Ureter (tissue), 1 donor: Measurements from ENCODE around the gene EPHA4. TPM values are rescaled to one million over a fixed set of nuclear protein-coding genes. Genes with fewer than 3 reads are reported as not detected.
A peak's percentile ranks its signal among the peaks of the same experiment; 100 is the strongest.

Source experiments
- DNase-seq: peaks from one replicate; pipeline ENCODE4 v3.0.0-alpha.2; 2020; ENCODE audit warnings: low spot score
- total RNA-seq: library from RNA; stranded (reverse); gene quantifications from one replicate; pipeline ENCODE4 v1.2.4, GENCODE V29; 2023
- donor health status: DM: yes; HTN: yes; CAD: no.

EPHA4 gene
- total RNA-seq = 32.6 TPM

DNA sequence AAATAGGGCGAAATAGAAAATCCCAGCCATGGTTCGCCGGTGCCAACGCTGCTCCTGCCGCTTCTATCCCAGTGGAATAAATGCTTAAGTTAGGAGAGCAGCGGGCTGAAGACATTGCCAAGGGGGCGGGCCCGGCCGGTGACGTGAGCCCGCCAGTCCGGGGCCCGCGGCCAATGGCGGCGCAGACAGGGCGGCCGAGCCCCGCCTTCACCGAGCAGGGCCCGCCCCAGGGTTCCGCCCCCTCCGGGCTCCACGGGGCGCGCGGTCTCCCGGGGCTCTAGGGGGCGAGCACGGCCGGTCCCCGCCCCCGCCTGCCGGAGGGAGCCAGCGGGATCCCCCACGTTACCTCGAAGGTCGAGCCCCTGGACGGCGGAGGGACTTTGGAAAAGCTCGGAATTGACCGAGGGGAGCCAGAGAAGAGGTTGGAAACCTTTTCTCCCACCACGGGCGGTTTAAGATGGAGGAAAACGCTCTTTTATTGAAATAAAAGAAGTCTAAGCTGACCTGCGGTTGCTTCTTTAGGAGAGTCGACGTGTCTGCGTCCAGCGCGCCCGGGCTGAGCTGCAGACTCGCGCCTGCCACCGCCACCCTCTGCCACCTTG lies at the start of gene EPHA4:
EPHA4 (minus strand) TSS at position 86 of the 602 bp plus-strand sequence; CDS start at position 30, 56 bp downstream.
- peak; percentile 87 for DNase-seq

DNA sequence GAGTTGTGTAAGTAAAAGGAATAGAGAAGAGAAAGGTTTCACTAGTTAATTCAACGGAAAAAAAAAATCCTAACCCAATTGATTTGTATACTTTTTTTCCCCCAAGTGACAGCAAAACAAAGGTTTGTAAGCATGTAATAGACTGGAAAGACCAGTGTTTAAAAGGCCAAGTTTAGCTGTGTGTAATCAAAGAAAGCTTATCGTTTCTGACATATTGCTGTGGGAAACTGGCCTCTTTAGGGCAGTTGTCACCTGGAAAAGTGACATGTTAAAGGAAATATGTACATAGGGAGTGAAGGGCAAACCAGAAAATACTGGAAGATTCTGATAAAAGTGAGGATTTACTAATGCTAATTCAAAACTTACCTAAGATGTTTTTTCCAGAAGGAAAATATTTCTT lies 45.9 kb upstream of the EPHA4 start:
- no peak for DNase-seq

- no peak for DNase-seq
Observed at GRCh38 chr2:221616561-221616960, 44.5 kb upstream of the EPHA4 start.

DNA sequence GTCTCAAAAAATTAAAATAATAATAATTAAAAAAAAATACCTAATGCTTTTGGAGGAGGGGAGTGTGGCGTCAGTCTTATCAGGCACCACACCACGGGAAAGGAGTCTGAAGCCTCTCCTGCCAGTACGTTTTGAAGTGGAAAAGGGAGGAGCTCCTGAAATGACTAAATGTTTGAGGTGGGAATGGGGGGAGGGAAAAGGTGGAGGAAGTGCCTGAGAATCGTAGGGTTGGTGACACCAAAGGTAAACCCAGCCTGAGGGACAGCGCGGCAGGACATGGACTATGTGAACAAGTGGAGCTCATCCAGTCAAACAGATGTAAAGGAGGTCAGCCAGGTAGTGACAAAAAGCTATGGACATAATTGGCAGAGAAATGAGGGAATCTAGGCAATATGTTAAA lies 42.2 kb upstream of the EPHA4 start:
- DNase-seq = no peak

DNA sequence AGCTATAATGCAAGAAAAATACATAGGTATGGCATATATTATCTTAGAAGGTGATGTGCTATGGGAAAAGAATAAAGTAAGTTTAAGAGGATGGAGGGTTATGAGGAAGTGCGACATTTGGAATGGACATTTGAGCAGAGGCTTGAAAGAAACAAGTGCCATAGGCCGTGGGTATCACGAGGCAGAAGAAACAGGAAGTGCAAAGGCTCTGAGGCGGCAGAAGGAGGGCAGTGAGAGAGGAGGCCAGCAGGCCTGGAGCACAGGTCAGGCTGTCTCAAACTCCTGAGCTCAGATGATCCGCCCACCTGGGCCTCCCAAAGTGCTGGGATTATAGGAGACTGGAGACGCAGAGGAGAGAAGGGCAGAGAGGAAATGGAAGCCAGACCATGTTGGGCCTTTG lies 40.7 kb upstream of the EPHA4 start:
- DNase-seq = no peak

DNA sequence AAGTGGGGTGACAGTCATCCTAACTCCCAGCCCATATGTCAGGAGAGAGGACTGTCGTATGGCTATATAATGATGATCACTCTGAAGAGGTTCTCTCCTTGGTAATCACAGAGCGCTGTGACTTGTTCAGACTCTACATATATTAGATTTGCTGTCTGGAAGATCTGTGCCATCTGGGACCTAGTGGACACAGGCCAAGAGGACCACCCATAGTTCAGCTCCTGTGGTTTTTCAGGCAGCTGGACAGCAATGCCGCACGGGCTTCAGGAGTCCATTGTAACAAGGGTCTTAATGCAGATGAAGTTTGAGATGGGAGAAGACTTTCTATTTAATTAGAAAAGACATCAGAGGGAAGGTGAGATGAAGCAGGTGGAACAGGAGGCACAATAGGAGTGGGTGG lies 40.1 kb upstream of the EPHA4 start:
- DNase-seq = no peak

- DNase-seq = no peak
Observed at GRCh38 chr2:221610675-221611074, 38.6 kb upstream of the EPHA4 start.

DNA sequence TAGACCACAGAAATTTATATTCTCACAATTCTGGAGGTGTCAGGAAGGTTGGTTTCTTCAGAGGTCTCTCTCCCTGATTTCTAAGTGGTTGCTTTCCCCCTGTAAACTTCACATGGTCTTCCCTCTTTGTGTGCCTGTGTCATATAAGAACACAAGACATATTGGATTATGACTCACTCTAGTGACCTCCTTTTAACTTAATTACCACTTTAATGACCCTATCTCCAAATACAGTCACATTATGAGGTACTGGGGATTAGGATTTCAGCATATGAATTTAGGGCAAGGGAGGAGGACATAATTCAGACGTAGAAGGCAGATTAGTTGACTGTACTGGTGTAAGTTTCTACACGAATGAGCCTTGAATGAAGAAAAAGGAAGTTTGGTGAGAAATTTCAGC lies 38.2 kb upstream of the EPHA4 start:
- no peak for DNase-seq

- no peak for DNase-seq
Observed at GRCh38 chr2:221608442-221608841, 36.3 kb upstream of the EPHA4 start.

GRCh38 chr2:221606424-221606823 lies 34.3 kb upstream of the EPHA4 start:
- DNase-seq = no peak

GRCh38 chr2:221605751-221606240 lies 33.7 kb upstream of the EPHA4 start:
- no peak for DNase-seq

GRCh38 chr2:221602938-221603337 lies 30.8 kb upstream of the EPHA4 start:
- DNase-seq = no peak

GRCh38 chr2:221601376-221601775 lies 29.3 kb upstream of the EPHA4 start:
- no peak for DNase-seq

GRCh38 chr2:221600388-221600787 lies 28.3 kb upstream of the EPHA4 start:
- no peak for DNase-seq

DNA sequence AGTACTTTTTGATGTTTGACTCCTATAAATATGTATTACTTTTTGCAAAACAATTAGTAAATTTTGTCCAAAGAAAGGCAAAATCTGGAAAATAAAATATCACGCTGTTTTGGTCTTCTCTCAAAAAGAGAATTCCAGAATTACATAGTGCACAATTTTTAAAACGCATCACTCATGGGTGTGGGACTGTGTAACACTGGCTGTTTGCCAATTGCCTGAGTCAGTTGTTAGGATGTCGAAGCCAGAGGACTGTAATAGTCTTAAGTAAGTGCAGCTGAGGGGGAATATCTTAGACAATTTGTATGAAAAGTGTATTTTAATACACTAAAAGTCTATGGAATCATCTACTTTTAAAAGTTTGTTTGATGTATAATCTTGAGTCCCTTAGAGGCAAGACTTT lies 24.1 kb upstream of the EPHA4 start:
- DNase-seq = no peak

- DNase-seq = no peak
Observed at GRCh38 chr2:221590861-221591365, 18.8 kb upstream of the EPHA4 start.

DNA sequence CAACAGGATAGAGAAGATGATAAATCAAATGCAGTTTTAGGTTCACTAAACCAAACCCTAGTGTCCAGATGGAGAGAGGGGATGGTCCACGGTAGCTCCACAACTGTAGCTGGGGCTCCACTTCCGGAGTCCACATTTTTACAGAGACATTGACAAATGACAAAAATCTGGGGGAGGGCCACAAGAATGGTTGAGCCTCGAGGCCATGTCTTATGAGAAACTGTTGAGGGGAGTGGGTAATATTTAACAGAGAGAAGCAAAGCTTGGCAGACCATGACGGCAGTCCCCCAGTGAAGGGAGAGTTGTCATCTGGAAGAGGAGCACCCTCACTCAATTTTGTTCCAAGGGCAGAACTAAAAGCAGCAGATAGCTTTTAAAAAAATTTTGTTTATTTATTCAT lies 17.6 kb upstream of the EPHA4 start:
- no peak for DNase-seq

DNA sequence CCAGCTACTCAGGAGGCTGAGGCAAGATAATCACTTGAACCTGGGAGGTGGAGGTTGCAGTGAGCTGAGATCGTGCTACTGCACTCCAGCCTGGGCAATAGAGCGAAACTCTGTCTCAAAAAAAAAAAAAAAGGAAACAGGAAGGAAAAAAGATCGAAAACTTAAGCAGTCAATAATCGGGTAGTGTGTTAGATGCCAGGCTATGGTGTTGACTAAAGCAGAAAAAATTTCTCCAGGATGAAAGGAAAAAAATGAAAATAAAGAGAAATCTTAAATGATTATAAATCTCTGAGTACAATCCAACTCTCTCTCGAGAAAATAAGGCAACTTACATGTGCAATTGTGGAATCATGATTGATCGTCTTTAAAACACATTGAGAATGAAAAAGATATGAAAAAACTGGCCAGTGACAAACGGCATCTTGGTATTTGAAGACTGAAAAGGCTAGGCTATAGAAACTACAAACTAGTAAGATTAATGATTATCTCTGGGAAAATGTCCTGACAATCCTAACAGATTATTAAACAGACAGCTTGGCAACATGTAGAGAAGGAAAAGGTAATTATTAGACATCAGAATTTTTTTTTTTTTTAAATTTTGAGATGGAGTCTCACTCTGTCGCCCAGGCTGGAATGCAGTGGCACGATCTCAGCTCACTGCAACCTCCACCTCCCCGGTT lies 16.3 kb upstream of the EPHA4 start:
- DNase-seq = no peak

GRCh38 chr2:221581986-221582385 lies 9.9 kb upstream of the EPHA4 start:
- DNase-seq = no peak

GRCh38 chr2:221574231-221574570 lies 2.1 kb upstream of the EPHA4 start:
- no peak for DNase-seq

GRCh38 chr2:221573430-221574230 lies 1.5 kb upstream of the EPHA4 start:
- DNase-seq = peak; percentile 90

GRCh38 chr2:221572821-221573429 lies 821 bp upstream of the EPHA4 start:
- DNase-seq = peak; percentile 71
